ENCODE data around the gene MGA. TPM values are rescaled to one million over a fixed set of nuclear protein-coding genes. Genes with fewer than 3 reads are reported as not detected.
"Not testable (repeated sequence)": the region's sequence is repeated elsewhere in the genome, so short reads cannot be mapped to it uniquely, and the experiment has no call there.

The MGA gene
- total RNA-seq, 2 donors from 2014 or later = 25.7 to 36.2 TPM

DNA sequence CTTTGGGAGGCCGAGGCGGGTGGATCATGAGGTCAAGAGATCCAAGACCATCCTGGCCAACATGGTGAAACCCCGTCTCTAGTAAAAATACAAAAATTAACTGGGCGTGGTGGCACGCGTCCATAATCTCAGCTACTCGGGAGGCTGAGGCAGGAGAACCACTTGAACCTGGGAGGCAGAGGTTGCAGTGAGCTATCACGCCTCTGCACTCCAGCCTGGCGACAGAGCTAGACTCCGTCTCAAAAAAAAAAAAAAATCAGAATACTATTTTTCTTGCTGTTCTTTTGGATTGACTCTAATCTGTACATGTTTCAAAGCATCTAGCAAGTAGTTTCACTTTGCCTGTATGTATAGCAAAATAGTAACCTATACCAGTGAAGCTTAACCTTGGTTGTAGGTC, 75.3 kb downstream of the MGA start:
- not testable (repeated sequence) for H3K27ac Mint-ChIP-seq; H3K9me3 Mint-ChIP-seq; DNase-seq (ENCODE audit: low spot score in 2 of 2); H3K36me3 Mint-ChIP-seq; ATAC-seq

GRCh38 chr15:41746802-41747201, 86.6 kb downstream of the MGA start:
- H3K9me3 Mint-ChIP-seq = no peaks in the 10 kb centered on the region
- no peak for ATAC-seq
- no peak for DNase-seq (ENCODE audit: low spot score in 2 of 2)
- H3K27ac Mint-ChIP-seq = no peak overlapping the region
- peaks cover 0 to 10% of the 10 kb centered on the region in 2 donors for H3K36me3 Mint-ChIP-seq

DNA sequence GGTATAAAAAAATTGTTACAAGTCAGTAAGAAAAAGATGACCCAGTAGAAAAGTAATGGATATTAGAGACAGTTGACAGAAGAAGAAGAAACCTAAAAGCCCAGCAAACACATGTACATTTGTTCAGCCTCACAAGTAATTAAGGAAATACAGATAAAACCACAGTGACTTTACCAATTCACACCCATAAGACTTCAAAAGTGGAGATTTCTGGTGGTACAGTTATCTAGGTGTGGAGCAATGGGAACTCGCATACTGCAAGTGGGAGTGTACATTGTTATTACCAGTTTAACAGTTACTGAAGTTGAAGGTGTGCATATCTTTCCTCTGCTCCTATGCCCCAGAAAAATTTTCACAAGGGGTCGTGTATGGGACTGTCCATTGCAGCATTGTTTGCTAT, 96.0 kb downstream of the MGA start:
- no peaks in the 10 kb centered on the region for H3K9me3 Mint-ChIP-seq
- H3K36me3 Mint-ChIP-seq = no peaks in the 10 kb centered on the region
- DNase-seq (ENCODE audit: low spot score in 2 of 2) = no peak
- no peak for ATAC-seq
- no peak overlapping the region for H3K27ac Mint-ChIP-seq

DNA sequence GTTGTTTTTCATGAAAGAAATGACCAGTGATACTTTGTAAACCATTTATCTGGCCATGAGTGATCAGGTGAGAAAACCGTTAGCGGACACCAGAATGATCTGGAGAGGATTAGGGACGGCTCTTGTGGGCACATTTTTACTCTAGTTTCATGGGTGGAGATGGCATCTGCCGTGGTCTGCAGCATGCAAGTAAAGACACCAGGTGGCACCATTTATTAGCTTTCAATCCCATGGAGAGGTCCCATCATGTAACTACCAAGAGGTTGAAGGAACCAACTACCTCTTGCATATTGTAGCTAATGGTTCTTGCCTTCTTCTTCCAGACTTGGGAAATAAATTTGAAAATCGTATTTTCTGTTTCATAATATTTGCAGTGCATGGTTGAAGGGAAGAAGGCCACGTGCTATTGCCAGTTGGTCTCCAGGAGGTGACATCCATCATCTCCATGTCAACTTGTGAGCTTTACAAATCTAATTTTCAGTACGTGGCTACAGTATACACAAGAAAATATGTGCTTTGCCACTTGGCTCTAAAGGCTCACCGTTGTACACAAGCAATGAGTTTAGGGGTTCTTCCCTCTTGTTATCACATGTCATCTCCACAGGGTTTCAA, 112.6 kb downstream of the MGA start:
- no peaks in the 10 kb centered on the region for H3K9me3 Mint-ChIP-seq
- peak in 1 of 2 donors; percentile 6 for ATAC-seq
- peak in 1 of 2 donors; percentile 44 for DNase-seq (ENCODE audit: low spot score in 2 of 2)
- peak overlapping the region; percentile 37 to 87 for H3K27ac Mint-ChIP-seq
- H3K36me3 Mint-ChIP-seq = no peaks in the 10 kb centered on the region

GRCh38 chr15:41773332-41773728, 113.1 kb downstream of the MGA start:
- DNase-seq (ENCODE audit: low spot score in 2 of 2) = no peak
- no peak for ATAC-seq
- Mint-ChIP-seq H3K36me3 (no peaks in the 10 kb centered on the region), H3K27ac (peak overlapping the region; percentile 45 to 87), H3K9me3 (no peaks in the 10 kb centered on the region)

GRCh38 chr15:41773729-41774061, 113.5 kb downstream of the MGA start:
- Mint-ChIP-seq H3K9me3 (no peaks in the 10 kb centered on the region), H3K36me3 (no peaks in the 10 kb centered on the region)
- ATAC-seq = no peak

DNA sequence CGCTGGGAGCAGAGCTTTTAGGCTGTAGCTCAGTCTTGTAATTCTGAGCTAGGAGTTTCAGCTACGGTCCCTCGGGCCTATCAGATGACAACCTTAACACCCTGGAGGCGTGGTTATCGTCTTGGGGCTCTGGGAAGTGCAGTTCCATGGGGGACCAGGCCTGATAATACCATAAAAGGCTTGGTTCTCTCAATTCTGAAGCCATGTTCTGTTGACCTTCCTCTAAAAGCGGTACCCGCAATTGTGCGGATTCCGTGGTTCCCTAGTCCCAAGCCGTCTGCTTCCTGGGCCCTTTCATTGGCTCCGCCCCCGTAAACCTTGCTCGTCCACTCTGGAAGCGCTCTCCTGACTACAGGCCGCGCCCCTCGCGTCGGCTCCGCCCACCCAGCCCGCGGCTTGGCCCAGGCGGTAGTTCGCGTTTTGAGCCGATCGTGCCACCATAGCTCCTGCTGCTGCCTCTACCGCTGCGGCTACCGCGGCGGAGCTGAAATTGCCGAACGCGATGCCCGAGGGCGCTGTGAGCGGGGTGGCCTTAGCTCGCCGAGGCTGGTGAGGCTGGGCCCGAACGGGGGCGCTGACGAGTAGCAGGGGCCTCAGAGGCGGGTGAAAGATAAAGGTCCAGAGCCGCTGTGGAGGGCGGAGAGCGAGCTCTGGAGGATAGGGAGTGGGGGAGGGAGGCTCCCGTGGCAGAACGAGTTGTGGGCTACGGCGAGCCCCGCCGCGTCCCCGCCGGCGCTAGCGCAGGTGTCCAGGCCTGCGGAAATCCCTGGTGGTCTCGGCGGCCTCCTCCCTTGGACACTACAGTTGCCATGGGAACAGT, 114.1 kb downstream of the MGA start, which contains the start of gene MAPKBP1:
TSS of gene MAPKBP1 (plus strand) at position 423 of the 820 bp plus-strand sequence. CDS start 792 bp downstream, outside the sequence.
- Mint-ChIP-seq H3K27ac (peak within 1 kb of the TSS; percentile 87 to 95), H3K9me3 (no peaks in the 10 kb centered on the region), H3K36me3 (no peaks in the 10 kb centered on the region)
- DNase-seq (ENCODE audit: low spot score in 2 of 2) = peak; percentile 98
- peak; percentile 90 for ATAC-seq

More at GRCh38 chr15:41773729-41774061, 113.5 kb downstream of the MGA start:
- H3K27ac Mint-ChIP-seq = peak overlapping the region; percentile 45 to 87
- DNase-seq (ENCODE audit: low spot score in 2 of 2) = no peak

DNA sequence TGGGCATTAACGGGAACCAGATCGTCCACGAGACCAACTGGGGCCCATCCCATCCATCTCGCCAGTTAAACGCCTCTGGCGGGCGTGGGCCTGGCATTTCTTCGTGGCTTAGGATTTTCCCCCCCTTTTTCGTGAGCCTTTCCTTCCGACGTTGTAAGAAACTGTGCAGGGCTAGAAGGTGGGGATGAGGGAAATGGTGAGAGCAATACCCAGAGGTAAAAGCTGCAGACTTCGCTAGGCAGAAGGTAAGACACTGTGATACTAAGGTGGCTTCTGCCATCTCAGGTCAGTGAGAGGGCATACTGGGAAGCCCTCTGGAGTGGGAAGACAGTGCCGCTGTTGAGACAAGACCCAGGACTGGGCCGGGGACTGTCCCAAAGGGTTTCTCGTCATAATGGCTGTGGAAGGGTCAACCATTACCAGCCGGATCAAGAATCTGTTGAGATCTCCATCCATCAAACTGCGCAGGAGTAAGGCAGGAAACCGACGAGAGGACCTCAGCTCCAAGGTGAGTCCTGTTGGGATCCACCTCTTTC, 114.7 kb downstream of the MGA start:
- DNase-seq (ENCODE audit: low spot score in 2 of 2) (peak in 1 of 2 donors; percentile 15), ATAC-seq (no peak)
- H3K27ac Mint-ChIP-seq = peak overlapping the region; percentile 87 to 95
- H3K9me3 Mint-ChIP-seq = no peaks in the 10 kb centered on the region
- H3K36me3 Mint-ChIP-seq = no peaks in the 10 kb centered on the region

DNA sequence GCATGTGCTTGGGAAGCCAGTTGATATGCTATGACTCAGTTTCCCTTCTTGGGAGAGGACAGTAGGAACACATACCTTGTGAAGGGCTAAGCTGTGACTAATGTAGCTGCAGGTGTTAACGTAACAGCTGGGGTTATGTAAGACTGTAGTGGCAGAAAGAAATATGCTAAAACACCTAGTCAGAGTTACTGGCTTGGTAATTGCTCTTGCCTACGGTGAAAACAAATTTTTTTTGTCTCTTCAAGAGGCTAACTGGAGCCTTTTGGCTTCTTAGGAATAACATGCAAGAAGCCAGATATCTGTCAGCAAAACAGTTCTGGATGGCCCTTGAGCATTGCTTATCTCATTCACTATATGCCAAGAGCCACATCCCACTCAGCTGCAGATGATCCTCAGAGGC, 115.4 kb downstream of the MGA start:
- H3K27ac Mint-ChIP-seq = peak overlapping the region; percentile 87 to 95
- H3K36me3 Mint-ChIP-seq = no peaks in the 10 kb centered on the region
- ATAC-seq (no peak), DNase-seq (ENCODE audit: low spot score in 2 of 2) (no peak)
- no peaks in the 10 kb centered on the region for H3K9me3 Mint-ChIP-seq

- Mint-ChIP-seq H3K36me3 (no peaks in the 10 kb centered on the region), H3K9me3 (no peaks in the 10 kb centered on the region), H3K27ac (no peak overlapping the region)
- ATAC-seq (no peak), DNase-seq (ENCODE audit: low spot score in 2 of 2) (no peak)
These were observed 117.3 kb downstream of the MGA start for GRCh38 chr15:41777421-41777973.

DNA sequence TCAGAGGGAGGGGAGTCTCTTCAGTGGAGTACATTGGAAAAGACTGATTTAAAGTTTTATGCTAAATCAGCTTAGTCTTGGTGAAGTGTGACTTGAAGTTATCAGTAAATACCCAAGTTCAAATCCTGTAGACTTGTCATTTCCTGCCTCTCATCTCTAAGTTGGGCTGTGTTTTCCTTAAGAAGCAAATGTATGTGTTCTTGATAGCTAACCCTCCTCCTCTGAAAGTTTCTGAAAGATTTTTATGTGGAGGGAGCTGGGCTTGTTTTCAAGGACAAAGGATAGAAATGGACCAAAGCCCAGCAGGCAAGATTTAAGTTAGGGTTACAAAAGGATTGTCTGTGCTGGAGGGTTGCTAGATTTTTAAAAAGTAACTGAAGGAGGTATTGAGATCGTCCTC, 118.3 kb downstream of the MGA start:
- DNase-seq (ENCODE audit: low spot score in 2 of 2) = no peak
- Mint-ChIP-seq H3K27ac (no peak overlapping the region), H3K9me3 (no peaks in the 10 kb centered on the region), H3K36me3 (no peaks in the 10 kb centered on the region)
- no peak for ATAC-seq

GRCh38 chr15:41779662-41780157, 119.5 kb downstream of the MGA start:
- peak; percentile 59 to 61 for ATAC-seq
- no peak for DNase-seq (ENCODE audit: low spot score in 2 of 2)

GRCh38 chr15:41780266-41780665, 120.1 kb downstream of the MGA start:
- DNase-seq (ENCODE audit: low spot score in 2 of 2) (no peak), ATAC-seq (peak; percentile 41 to 65)
- no peaks in the 10 kb centered on the region for H3K36me3 Mint-ChIP-seq
- H3K9me3 Mint-ChIP-seq = no peaks in the 10 kb centered on the region
- peak overlapping the region; percentile 47 to 85 for H3K27ac Mint-ChIP-seq

More at GRCh38 chr15:41779662-41780157, 119.5 kb downstream of the MGA start:
- Mint-ChIP-seq H3K9me3 (no peaks in the 10 kb centered on the region), H3K27ac (peak overlapping the region; percentile 47 to 85), H3K36me3 (no peaks in the 10 kb centered on the region)

- no peak for DNase-seq (ENCODE audit: low spot score in 2 of 2)
- H3K9me3 Mint-ChIP-seq = no peaks in the 10 kb centered on the region
- peak overlapping the region in 1 of 2 donors; percentile 47 for H3K27ac Mint-ChIP-seq
- ATAC-seq = no peak
- no peaks in the 10 kb centered on the region for H3K36me3 Mint-ChIP-seq
These were observed 120.5 kb downstream of the MGA start for GRCh38 chr15:41780727-41781126.

GRCh38 chr15:41782371-41783282, 122.4 kb downstream of the MGA start:
- no peaks in the 10 kb centered on the region for H3K9me3 Mint-ChIP-seq
- DNase-seq (ENCODE audit: low spot score in 2 of 2) (no peak), ATAC-seq (no peak)
- no peak overlapping the region for H3K27ac Mint-ChIP-seq
- no peaks in the 10 kb centered on the region for H3K36me3 Mint-ChIP-seq

- no peak overlapping the region for H3K27ac Mint-ChIP-seq
- H3K36me3 Mint-ChIP-seq = no peaks in the 10 kb centered on the region
- no peaks in the 10 kb centered on the region for H3K9me3 Mint-ChIP-seq
- no peak for ATAC-seq
- no peak for DNase-seq (ENCODE audit: low spot score in 2 of 2)
These were observed 123.1 kb downstream of the MGA start for GRCh38 chr15:41783296-41783695.
